HepG2 (cell line): ENCODE data around the gene WDR54. TPM values are rescaled to one million over a fixed set of nuclear protein-coding genes. Genes with fewer than 3 reads are reported as not detected.
"Not testable (repeated sequence)": the region's sequence is repeated elsewhere in the genome, so short reads cannot be mapped to it uniquely, and the experiment has no call there.

Experiments
- ATAC-seq: fragments of 200-7000 bp; cut with Tn5 transposase; 3 replicates; pipeline ENCODE4 v1.9.1; 2020; ENCODE audit warnings: mild to moderate bottlenecking, moderate library complexity
- BruUV-seq: library from RNA; stranded (reverse); fragments of 400-500 nt; replicated peaks from 2 replicates; lab custom pipeline; 2021; lab: Mats Ljungman, UMichigan
- CTCF ChIA-PET: fragments of 300-600 bp; formaldehyde crosslinking; extraction: SDS; loops from one replicate; lab custom pipeline; 2021; ENCODE audit warnings: low total read pairs, inconsistent platforms, low intra/inter-chr PET ratio; lab: Yijun Ruan, JAX
- POLR2A ChIA-PET: fragments of 350-600 bp; sonication (Branson Sonifier 250); formaldehyde crosslinking; loops from one replicate; lab custom pipeline; 2020; ENCODE audit warnings: antibody characterized with exemption, inconsistent platforms; lab: Yijun Ruan, JAX
- DNase-seq: peaks from one replicate; pipeline ENCODE4 v3.0.0-alpha.2; 2015; ENCODE audit warnings: low spot score
- FAIRE-seq: peaks from 3 replicates; lab custom pipeline; 2011; peaks lifted over from hg19 to GRCh38; lab: Jason Lieb, UNC
- H2AFZ ChIP-seq: one replicate; pipeline ENCODE4 v1.6.1; 2011; ENCODE audit warnings: low read length, inconsistent platforms
- H3K27ac ChIP-seq: fragments of 300-600 bp; 3 replicates; pipeline ENCODE4 v1.8.0; 2011; ENCODE audit warnings: mixed run types, mild to moderate bottlenecking, mixed read lengths, low read length, inconsistent platforms; ENCODE audit not compliant: insufficient read depth; ENCODE audit errors: extremely low read length
- H3K27me3 ChIP-seq, 2 experiments: fragments of 200-600 bp in 1 of 2; 2 replicates in 1 of 2; 3 replicates in 1 of 2; pipeline versions ENCODE4 v1.6.0 to v1.8.0; 2011; ENCODE audit warnings: low read length in 2 of 2, mild to moderate bottlenecking in 2 of 2, moderate library complexity in 2 of 2, inconsistent platforms in 1 of 2; ENCODE audit not compliant: insufficient read depth in 2 of 2, control insufficient read depth in 1 of 2
- H3K36me3 ChIP-seq, 2 experiments: fragments of 200-600 bp in 1 of 2; replicated peaks in 1 of 2; 2 replicates in 1 of 2; 3 replicates in 1 of 2; pipeline versions ENCODE4 v1.5.1 to v1.8.0; 2011; ENCODE audit warnings: low read length in 2 of 2, inconsistent platforms in 1 of 2; ENCODE audit not compliant: insufficient read depth in 2 of 2, control insufficient read depth in 1 of 2
- H3K4me1 ChIP-seq: 2 replicates; pipeline ENCODE4 v1.5.1; 2012; ENCODE audit warnings: low read length, inconsistent platforms; ENCODE audit not compliant: insufficient read depth
- H3K4me2 ChIP-seq: 2 replicates; pipeline ENCODE4 v1.6.0; 2011; ENCODE audit warnings: low read depth, low read length, inconsistent platforms
- H3K4me3 ChIP-seq, 3 experiments: fragments of 200-600 bp in 1 of 3; sonication (generic), shearing (Covaris generic) in 1 of 3; replicated peaks in 1 of 3; 2 replicates each; pipeline ENCODE4 v1.5.1; 2011 to 2016; ENCODE audit warnings: low read length in 3 of 3, inconsistent platforms in 2 of 3, low read depth in 2 of 3, mild to moderate bottlenecking in 2 of 3, control low read depth in 1 of 3, mixed read lengths in 1 of 3; ENCODE audit not compliant: insufficient read depth in 1 of 3
- H3K79me2 ChIP-seq: one replicate; pipeline ENCODE4 v1.6.1; 2011; ENCODE audit warnings: low read length, inconsistent platforms; ENCODE audit not compliant: insufficient read depth
- H3K9ac ChIP-seq: 2 replicates; pipeline ENCODE4 v1.6.0; 2011; ENCODE audit warnings: mild to moderate bottlenecking, low read depth, low read length, inconsistent platforms; ENCODE audit not compliant: insufficient read depth
- H3K9me3 ChIP-seq: 2 replicates; pipeline ENCODE4 v1.5.1; 2012; ENCODE audit warnings: mild to moderate bottlenecking, low read length
- H4K20me1 ChIP-seq: 2 replicates; pipeline ENCODE4 v1.6.0; 2011; ENCODE audit warnings: inconsistent platforms, mild to moderate bottlenecking, low read length, moderate library complexity; ENCODE audit not compliant: insufficient read depth
- AGO2 ChIP-seq: fragments of 200-400 bp; formaldehyde crosslinking; optimal IDR thresholded peaks from 2 replicates; pipeline ENCODE3; 2017; ENCODE audit warnings: mild to moderate bottlenecking, low read depth, low read length, moderate library complexity
- CSRNP1 ChIP-seq: sonication (generic); formaldehyde crosslinking; IDR thresholded peaks from 2 replicates; pipeline ENCODE4 v1.8.1; 2023; ENCODE audit warnings: mild to moderate bottlenecking, missing genetic modification reagents
- NCOA5 ChIP-seq: sonication (generic); formaldehyde crosslinking; IDR thresholded peaks from 2 replicates; pipeline ENCODE4 v1.4.0; 2020; ENCODE audit warnings: missing genetic modification reagents
- NFKB2 ChIP-seq: sonication (generic); formaldehyde crosslinking; IDR thresholded peaks from 2 replicates; pipeline ENCODE4 v1.4.0; 2020; ENCODE audit warnings: missing genetic modification reagents, borderline replicate concordance
- RAD21 ChIP-seq: fragments of 450-650 bp; formaldehyde crosslinking; IDR thresholded peaks from 2 replicates; pipeline ENCODE4 v1.5.0; 2020; ENCODE audit warnings: mild to moderate bottlenecking
- TCF12 ChIP-seq, 2 experiments: fragments of 450-650 bp in 1 of 2; sonication (generic) in 1 of 2; formaldehyde crosslinking in 1 of 2; IDR thresholded peaks; 2 replicates each; pipeline versions ENCODE4 v1.6.1 to v1.8.0; 2017 to 2022; ENCODE audit warnings: antibody characterized with exemption in 1 of 2, mild to moderate bottlenecking in 1 of 2, missing genetic modification reagents in 1 of 2, moderate library complexity in 1 of 2
- ZBTB3 ChIP-seq: sonication (generic); formaldehyde crosslinking; IDR thresholded peaks from 2 replicates; pipeline ENCODE4 v1.4.0; 2020; ENCODE audit warnings: low read depth, mild to moderate bottlenecking, moderate library complexity, missing genetic modification reagents, borderline replicate concordance
- ZFP91 ChIP-seq: sonication (generic); formaldehyde crosslinking; IDR thresholded peaks from 2 replicates; pipeline ENCODE4 v1.9.0; 2022; ENCODE audit warnings: missing genetic modification reagents, mild to moderate bottlenecking, borderline replicate concordance
- ZNF280B ChIP-seq: sonication (generic); formaldehyde crosslinking; IDR thresholded peaks from 2 replicates; pipeline ENCODE4 v1.5.0; 2020; ENCODE audit warnings: missing genetic modification reagents, mild to moderate bottlenecking, borderline replicate concordance
- ZNF687 ChIP-seq: sonication (generic); formaldehyde crosslinking; IDR thresholded peaks from 2 replicates; pipeline ENCODE4 v1.5.1; 2020; ENCODE audit warnings: mild to moderate bottlenecking, missing genetic modification reagents, moderate library complexity
- ZNF850 ChIP-seq: sonication (generic); formaldehyde crosslinking; conservative IDR thresholded peaks from 2 replicates; pipeline ENCODE4 v1.9.0; 2021; ENCODE audit warnings: mild to moderate bottlenecking, missing genetic modification reagents
- WGBS: methylation state at CpG from one replicate; pipeline ENCODE4 v1.1.6; 2017; ENCODE audit warnings: low lambda C conversion rate; 5-methylcytosine and 5-hydroxymethylcytosine counted together
- in situ Hi-C: cut with HindIII; loops from 2 replicates; pipeline ENCODE4 v1.10.0; 2017; ENCODE audit warnings: low pct_unique_long_range_greater_than_20kb; ENCODE audit not compliant: extremely low pct_ligation_motif_present
- intact Hi-C: fragments of 100-400 bp; cut with micrococcal nuclease; formaldehyde crosslinking; loops from one replicate; pipeline ENCODE4 v1.10.0; 2022; ENCODE audit not compliant: unreplicated experiment
- polyA plus RNA-seq, 8 experiments: library from polyadenylated mRNA; depleted of rRNA in 3 of 8; stranded (reverse) in 7 of 8; unstranded in 1 of 8; fragments of >200 nt; fragmentation: Illumina TruSeq in 4 of 8; extraction: Trizol in 4 of 8; gene quantifications; 2 replicates each; pipeline versions ENCODE4 v1.2.1 to v1.2.3, GENCODE V29; 2011 to 2016; ENCODE audit warnings: low read depth in 4 of 8, missing spikeins in 1 of 8, mixed read lengths in 1 of 8; ENCODE audit not compliant: insufficient read depth in 1 of 8
- total RNA-seq, 5 experiments: library from RNA; depleted of rRNA; stranded (reverse); fragments of >200 nt; fragmentation: Illumina TruSeq; extraction: Trizol; gene quantifications; 2 replicates each; pipeline ENCODE4 v1.2.3, GENCODE V29; 2016; ENCODE audit warnings: low read depth in 1 of 5

The WDR54 gene
- total and polyA plus RNA-seq, 2 of the 13 experiments (the other 11 are each of a cell fraction or from before 2014, with no cell fraction given) = 2.0 to 17.3 TPM

GRCh38 chr2:74464406-74464805, 42.9 kb downstream of the WDR54 start (continued):
- TF ChIP-seq ZNF280B (CRISPR knock-in tag) (peak; percentile 3; the same call in 1 of the 2 replicates), RAD21 (no peak), TCF12 (IDR thresholded peaks at IDR 0.05) (no peak), TCF12 (CRISPR knock-in tag; IDR thresholded peaks at IDR 0.05) (0 out of 2 replicates have a peak, but pooled peaks have one; percentile 10), CSRNP1 (peak; percentile 38; the same call in 1 of the 2 replicates), NCOA5 (CRISPR knock-in tag) (no peak)

- intact Hi-C loops, H3K27me3 ChIP-seq, ATAC-seq, DNase-seq, H2AFZ ChIP-seq, in situ Hi-C loops, CTCF ChIA-PET, H3K27ac ChIP-seq, H3K4me2 ChIP-seq, FAIRE-seq, H3K9me3 ChIP-seq, H4K20me1 ChIP-seq, H3K79me2 ChIP-seq, BruUV-seq: not testable (repeated sequence)
- Histone ChIP-seq H3K36me3 (peaks cover 7 to 15% of the 10 kb centered on the region in 2 experiments), H3K4me3 (peak overlapping the region in 1 of 3 experiments; percentile 91; a peak in 1 of 6 replicates), H3K9ac (0 out of 2 replicates have a peak overlapping the region, but pooled peaks have one; percentile 18), H3K4me1 (peaks cover 53% of the 10 kb centered on the region)
- POLR2A ChIA-PET = interaction anchor here (0.7 to 20.6 kb wide), 13 partner anchors 9 to 292 kb away, joined by 3 to 795 read pairs (median 11); partner anchors contain the start of genes AUP1, CCDC142, DQX1 and HTRA2
- WGBS = 94% methylated on average over 12 of the region's 12 CpGs
- 0 out of 2 replicates have a peak, but pooled peaks have one; percentile 22 for TF ChIP-seq ZFP91 (CRISPR knock-in tag)
- 0 out of 2 replicates have a peak, but pooled peaks have one; percentile 20 for TF ChIP-seq NFKB2
- TF ChIP-seq ZNF687 (CRISPR knock-in tag) = peak; percentile 36; the same call in 1 of the 2 replicates
- peak; percentile 52 for TF ChIP-seq AGO2
- peak; percentile 64; the same call in 1 of the 2 replicates for TF ChIP-seq ZBTB3 (CRISPR knock-in tag)
- TF ChIP-seq ZNF850 (CRISPR knock-in tag) = 0 out of 2 replicates have a peak, but pooled peaks have one; percentile 14
These were observed 49.2 kb downstream of the WDR54 start for GRCh38 chr2:74470742-74471141.
